NCI-H2029 (cell line): ENCODE measurements around the gene KLHDC7A.

Experiments used
- DNase-seq: peaks from one replicate; lab custom pipeline; 2025; lab: John Stamatoyannopoulos, UW

The KLHDC7A gene

GRCh38 chr1:18473195-18473815, 7.4 kb upstream of the KLHDC7A start:
- DNase-seq: no peak

- no peak for DNase-seq
Observed at GRCh38 chr1:18474559-18475175, 6.1 kb upstream of the KLHDC7A start.

- no peak for DNase-seq
Observed at GRCh38 chr1:18475234-18475905, 5.4 kb upstream of the KLHDC7A start.

- no peak for DNase-seq
Observed at GRCh38 chr1:18479454-18479853, 1.3 kb upstream of the KLHDC7A start.

- peak; percentile 65 for DNase-seq
Observed at GRCh38 chr1:18481190-18481920, 625 bp downstream of the KLHDC7A start.

GRCh38 chr1:18481921-18482701, 1.4 kb downstream of the KLHDC7A start:
- DNase-seq: no peak

- DNase-seq: no peak
Observed at GRCh38 chr1:18482721-18483425, 2.1 kb downstream of the KLHDC7A start.

- DNase-seq: no peak
Observed at GRCh38 chr1:18484276-18484675, 3.5 kb downstream of the KLHDC7A start.

- no peak for DNase-seq
Observed at GRCh38 chr1:18484721-18485120, 4.0 kb downstream of the KLHDC7A start.

- DNase-seq: no peak
Observed at GRCh38 chr1:18485227-18485626, 4.5 kb downstream of the KLHDC7A start.

- DNase-seq: no peak
Observed at GRCh38 chr1:18486195-18486594, 5.5 kb downstream of the KLHDC7A start.

GRCh38 chr1:18489417-18490143, 8.8 kb downstream of the KLHDC7A start:
- no peak for DNase-seq

- DNase-seq: no peak
Observed at GRCh38 chr1:18491168-18491567, 10.4 kb downstream of the KLHDC7A start.

- DNase-seq: no peak
Observed at GRCh38 chr1:18494304-18494703, 13.6 kb downstream of the KLHDC7A start.

- no peak for DNase-seq
Observed at GRCh38 chr1:18495635-18496034, 14.9 kb downstream of the KLHDC7A start.

GRCh38 chr1:18496056-18496455, 15.3 kb downstream of the KLHDC7A start:
- DNase-seq: no peak

- DNase-seq: no peak
Observed at GRCh38 chr1:18496497-18497235, 15.9 kb downstream of the KLHDC7A start.

GRCh38 chr1:18501833-18502232, 21.1 kb downstream of the KLHDC7A start:
- no peak for DNase-seq

GRCh38 chr1:18504609-18505008, 23.9 kb downstream of the KLHDC7A start:
- no peak for DNase-seq

- DNase-seq: no peak
Observed at GRCh38 chr1:18505666-18506065, 24.9 kb downstream of the KLHDC7A start.
